GM19035 (cell line): Measurements from ENCODE around the gene ALDH3B1.
"Not testable (repeated sequence)": the region's sequence is repeated elsewhere in the genome, so short reads cannot be mapped to it uniquely, and the experiment has no call there.

Experiments used
- ATAC-seq: cut with Tn5 transposase; IDR thresholded peaks from one replicate; pipeline ENCODE4 v1.9.1; 2021; ENCODE audit not compliant: unreplicated experiment

ALDH3B1 gene, protein sequence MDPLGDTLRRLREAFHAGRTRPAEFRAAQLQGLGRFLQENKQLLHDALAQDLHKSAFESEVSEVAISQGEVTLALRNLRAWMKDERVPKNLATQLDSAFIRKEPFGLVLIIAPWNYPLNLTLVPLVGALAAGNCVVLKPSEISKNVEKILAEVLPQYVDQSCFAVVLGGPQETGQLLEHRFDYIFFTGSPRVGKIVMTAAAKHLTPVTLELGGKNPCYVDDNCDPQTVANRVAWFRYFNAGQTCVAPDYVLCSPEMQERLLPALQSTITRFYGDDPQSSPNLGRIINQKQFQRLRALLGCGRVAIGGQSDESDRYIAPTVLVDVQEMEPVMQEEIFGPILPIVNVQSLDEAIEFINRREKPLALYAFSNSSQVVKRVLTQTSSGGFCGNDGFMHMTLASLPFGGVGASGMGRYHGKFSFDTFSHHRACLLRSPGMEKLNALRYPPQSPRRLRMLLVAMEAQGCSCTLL

GRCh38 chr11:68010090-68011041, at the start of gene ALDH3B1:
TSS of gene ALDH3B1 (plus strand) at chr11:68010327. CDS start at chr11:68015298, 4,971 bp downstream.
- no peak for ATAC-seq

- ATAC-seq, result not testable (repeated sequence)
Observed at GRCh38 chr11:67963217-67963616, 46.9 kb upstream of the ALDH3B1 start.

GRCh38 chr11:67963879-67964278, 46.2 kb upstream of the ALDH3B1 start:
- not testable (repeated sequence) for ATAC-seq

DNA sequence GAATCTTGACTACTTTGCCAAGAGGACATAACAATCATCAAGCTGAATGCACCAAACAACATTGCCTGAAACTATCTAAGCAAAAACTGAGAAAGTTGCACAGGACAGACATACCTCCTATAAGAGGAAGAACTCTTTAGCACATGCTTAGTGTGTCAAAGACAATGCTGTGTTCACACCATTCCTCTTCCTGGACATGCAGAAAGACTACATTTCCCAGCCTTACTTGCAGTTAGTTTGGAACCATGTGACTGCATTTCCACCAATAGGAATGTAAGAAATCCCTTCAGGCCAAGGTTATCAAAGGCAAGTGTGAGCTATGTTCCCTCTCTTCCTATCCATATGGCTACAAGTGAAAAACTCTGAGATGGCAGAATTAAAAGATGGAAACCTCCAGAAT, 45.4 kb upstream of the ALDH3B1 start:
- ATAC-seq, result not testable (repeated sequence)

GRCh38 chr11:67965830-67966348, 44.2 kb upstream of the ALDH3B1 start:
- not testable (repeated sequence) for ATAC-seq

GRCh38 chr11:67974746-67975145, 35.4 kb upstream of the ALDH3B1 start:
- not testable (repeated sequence) for ATAC-seq

GRCh38 chr11:67978766-67979418, 31.2 kb upstream of the ALDH3B1 start:
- ATAC-seq, result not testable (repeated sequence)

- ATAC-seq, result not testable (repeated sequence)
Observed at GRCh38 chr11:67981226-67981625, 28.9 kb upstream of the ALDH3B1 start.

GRCh38 chr11:67982255-67982857, 27.8 kb upstream of the ALDH3B1 start:
- ATAC-seq, result not testable (repeated sequence)

DNA sequence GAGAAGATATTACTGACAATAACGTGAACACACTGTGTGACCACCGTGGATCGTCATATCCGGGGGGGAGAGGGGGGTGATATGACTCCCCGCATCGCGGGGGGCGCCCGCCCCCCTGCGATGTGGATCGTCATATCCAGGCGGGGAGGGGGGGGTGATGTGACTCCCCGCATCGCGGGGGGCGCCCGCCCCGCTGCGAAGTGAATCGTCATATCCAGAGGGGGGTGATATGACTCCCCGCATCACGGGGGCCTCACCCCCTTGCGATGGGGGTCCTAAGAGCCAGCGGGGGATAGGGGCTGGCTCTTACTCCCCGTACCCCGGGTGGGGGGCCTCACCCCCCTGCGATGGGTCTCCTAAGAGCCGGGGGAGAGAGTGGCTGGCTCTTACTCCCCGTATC, 26.2 kb upstream of the ALDH3B1 start:
- ATAC-seq, result no peak

GRCh38 chr11:67985302-67985701, 24.8 kb upstream of the ALDH3B1 start:
- not testable (repeated sequence) for ATAC-seq

- not testable (repeated sequence) for ATAC-seq
Observed at GRCh38 chr11:67990546-67991346, 19.4 kb upstream of the ALDH3B1 start.

DNA sequence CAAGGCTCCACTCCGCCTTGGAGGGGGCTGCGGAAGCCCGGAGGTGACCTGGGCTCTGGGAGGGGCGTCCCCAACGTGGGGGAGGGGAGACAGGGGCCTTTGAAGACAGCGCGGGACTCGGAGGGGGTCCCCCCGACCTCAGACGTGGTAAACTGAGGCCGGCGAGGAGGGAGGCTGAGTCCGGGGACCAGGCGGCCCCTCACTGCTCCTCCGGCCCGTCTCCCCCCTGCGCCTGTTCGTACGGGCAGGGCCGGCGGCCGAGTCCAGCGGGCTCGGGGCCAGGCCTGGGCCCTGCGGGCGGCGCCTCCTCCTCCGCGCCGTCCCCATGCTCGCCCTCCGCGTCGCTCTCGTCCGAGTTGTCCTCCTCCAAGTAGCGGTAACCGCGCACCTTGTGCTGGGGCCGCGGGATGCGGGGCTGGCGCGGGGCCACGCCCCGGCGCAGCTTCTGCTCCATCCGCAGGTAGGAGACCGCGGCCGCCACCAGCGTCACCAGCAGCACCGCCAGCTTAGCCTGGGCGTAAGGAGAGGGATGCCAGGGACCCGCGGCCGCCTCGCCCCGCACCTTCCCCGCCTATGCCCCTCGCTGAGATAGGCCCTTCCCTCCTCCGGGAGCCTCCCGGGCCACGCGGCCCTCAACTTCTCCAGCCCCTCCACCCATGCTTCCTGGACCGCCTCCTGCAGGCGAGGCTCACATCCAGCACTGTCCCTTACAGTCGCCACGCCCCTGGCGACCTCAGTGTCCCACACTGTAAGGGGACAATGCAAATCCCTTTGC, 18.6 kb upstream of the ALDH3B1 start:
- not testable (repeated sequence) for ATAC-seq

GRCh38 chr11:67993821-67994220, 16.3 kb upstream of the ALDH3B1 start:
- not testable (repeated sequence) for ATAC-seq

DNA sequence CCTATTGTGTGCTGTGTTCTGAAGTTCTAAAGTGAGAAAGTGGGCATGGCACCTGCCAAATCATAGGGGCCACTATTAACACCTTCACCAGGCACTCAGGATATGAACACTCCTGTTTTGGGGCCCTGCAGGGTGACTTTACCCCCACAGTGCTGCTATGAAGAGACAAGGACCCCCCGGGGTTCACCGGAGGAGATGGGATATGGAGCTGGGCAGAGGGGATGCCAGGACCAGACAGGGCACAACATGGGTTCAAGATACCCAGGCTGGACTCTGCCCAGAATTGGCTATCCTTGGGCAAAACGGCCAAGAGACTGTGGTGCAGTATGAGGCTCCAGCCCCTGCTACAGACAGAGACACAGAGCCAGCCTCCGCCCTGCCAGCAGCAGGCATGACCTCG, 15.7 kb upstream of the ALDH3B1 start:
- ATAC-seq, result not testable (repeated sequence)

DNA sequence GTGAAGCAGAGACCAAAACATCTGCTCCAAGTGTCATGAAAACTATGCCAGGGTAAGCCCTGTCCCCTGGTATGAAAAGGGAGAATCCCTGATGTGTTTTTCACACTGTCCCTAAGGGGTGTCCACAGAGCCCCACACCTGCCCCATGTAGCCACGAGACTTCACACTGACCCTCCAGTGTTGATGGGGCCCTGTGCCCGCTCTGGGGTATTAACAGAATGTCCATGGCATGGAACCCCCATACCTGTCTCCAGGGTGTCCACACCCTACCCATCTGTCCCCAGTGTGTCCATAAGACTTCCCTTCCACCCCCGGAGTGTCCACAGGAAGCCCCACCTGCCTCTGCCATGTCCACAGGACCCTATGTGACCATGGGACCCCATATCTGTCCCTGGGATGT, 15.0 kb upstream of the ALDH3B1 start:
- not testable (repeated sequence) for ATAC-seq

DNA sequence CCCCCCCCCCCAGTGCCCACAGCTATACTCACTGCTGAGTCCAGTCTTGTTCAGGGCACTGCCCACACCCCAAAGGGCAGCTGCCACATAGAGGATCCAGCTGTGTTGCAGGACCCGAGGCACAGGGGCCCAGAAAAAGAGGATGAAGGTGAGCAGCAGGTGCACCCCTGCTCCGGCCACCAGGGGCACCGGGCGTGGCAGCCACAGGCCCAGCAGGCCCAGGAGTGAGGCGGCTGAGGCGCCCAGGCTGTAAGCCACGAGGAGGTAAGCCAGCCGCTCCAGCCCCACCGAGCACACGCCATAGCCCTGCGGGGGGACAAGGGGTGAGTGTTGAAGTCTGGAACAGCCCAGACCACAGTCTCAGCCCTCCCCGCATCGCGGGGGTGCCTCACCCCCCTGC, 14.5 kb upstream of the ALDH3B1 start:
- ATAC-seq, result not testable (repeated sequence)

DNA sequence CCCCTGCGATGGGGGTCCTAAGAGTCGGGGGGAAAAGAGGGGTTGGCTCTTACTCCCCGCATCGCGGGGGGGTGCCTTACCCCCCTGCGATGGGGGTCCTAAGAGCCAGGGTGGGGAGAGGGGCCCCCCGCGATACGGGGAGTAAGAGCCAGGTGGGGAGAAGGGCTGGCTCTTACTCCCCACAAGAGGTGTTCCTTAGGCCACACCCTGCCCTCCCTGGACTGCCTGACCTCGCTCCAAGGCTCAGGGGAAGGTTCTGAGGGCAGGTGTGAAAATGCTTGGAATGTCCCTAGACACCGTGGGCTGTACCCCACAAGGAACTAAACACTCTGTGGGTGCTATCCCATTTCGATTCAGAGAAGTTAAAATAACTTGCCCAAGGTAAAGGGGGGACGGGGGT, 14.1 kb upstream of the ALDH3B1 start:
- no peak for ATAC-seq
